GM10266 (cell line): Measurements from ENCODE around the gene AP3S2.

Experiments
- DNase-seq: peaks from one replicate; pipeline ENCODE4 v3.0.0; 2012; ENCODE audit errors: extremely low spot score
- TF ChIP-seq, protein P1 (sequence below): IDR thresholded peaks from 2 replicates; pipeline ENCODE4 v1.5.1; 2012; ENCODE audit warnings: mild to moderate bottlenecking, low read depth; ENCODE audit not compliant: control insufficient read depth, insufficient read depth; ENCODE audit errors: missing control alignments

AP3S2 gene

DNA sequence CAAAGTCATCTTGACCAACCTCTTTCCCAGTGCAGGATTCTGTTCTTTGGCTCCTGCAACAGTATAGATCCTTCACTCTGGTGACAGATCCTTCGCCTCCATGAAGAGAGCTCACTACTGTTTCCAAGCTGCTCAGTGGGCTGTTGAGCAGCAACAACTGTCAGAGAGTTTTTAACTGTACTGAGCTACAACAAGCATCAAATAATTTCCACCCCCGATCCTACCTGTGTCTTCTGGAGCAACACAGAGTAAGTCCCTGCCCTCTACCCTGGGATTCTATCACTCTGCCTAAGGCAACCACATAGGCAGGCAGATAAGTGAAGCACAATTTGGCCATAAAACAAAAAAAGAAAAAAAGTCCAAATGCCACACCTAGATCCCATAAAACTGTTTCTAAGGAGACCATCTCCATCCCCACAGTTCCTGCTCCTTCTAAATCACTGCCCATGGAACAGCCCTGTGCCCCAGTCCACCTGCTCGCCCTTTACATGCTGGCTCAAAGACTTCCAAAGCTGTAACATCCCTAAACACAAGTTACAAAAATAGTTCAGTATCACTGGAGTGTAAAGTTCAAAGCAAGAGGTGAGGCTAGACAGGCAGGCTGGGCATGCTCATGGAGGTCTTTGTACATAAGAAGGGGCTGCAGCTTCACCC, 41.3 kb downstream of the AP3S2 start:
- TF ChIP-seq, protein P1, sequence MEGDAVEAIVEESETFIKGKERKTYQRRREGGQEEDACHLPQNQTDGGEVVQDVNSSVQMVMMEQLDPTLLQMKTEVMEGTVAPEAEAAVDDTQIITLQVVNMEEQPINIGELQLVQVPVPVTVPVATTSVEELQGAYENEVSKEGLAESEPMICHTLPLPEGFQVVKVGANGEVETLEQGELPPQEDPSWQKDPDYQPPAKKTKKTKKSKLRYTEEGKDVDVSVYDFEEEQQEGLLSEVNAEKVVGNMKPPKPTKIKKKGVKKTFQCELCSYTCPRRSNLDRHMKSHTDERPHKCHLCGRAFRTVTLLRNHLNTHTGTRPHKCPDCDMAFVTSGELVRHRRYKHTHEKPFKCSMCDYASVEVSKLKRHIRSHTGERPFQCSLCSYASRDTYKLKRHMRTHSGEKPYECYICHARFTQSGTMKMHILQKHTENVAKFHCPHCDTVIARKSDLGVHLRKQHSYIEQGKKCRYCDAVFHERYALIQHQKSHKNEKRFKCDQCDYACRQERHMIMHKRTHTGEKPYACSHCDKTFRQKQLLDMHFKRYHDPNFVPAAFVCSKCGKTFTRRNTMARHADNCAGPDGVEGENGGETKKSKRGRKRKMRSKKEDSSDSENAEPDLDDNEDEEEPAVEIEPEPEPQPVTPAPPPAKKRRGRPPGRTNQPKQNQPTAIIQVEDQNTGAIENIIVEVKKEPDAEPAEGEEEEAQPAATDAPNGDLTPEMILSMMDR: no peak

DNA sequence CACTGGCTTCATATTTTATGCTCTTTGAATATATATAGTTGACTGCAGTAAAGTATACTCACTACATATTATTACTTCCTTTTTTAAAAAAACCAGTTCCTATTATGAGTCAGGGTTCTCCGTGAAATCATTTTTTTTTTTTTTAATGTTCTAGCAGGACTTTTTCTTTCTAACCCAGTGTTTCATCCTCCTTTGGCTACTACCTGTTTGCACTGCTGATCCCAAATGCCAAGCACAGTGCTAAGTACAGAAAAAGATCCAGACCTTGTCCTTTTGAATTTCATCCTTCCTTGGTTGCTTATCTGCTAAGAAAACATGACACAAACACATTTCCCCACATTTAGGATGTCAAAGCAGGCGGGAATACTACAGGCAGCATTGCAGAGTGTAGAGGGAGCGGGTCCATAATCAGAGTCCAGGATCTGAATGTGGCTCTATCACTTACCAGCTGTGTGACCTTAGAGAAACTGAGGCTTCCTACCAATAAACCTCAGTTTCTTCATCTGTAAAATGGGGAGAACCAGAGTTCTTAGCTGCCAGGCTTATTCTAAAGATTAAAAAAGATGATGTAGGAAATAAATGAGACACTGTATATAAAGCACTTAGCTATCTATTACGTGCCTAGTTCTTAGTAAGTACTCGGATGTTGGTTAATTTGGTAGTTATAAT, 42.0 kb downstream of the AP3S2 start:
- TF ChIP-seq, protein P1: no peak
- DNase-seq: peak; percentile 56

More for the DNA sequence above, 41.3 kb downstream of the AP3S2 start:
- DNase-seq: no peak

DNA sequence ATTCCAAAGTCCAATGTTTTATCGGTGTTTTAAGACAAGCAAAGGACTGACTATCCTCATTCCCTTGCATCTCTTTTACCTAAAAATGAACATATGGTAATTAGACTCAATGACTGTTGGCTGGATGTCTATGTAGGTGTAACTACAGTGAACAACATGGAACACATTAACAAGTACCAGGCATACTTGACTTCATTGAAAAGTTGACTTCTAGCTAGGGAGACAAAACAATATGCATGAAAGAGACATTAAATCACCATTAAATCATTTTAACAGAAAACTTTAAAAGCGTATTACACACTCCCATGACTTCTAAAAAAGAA, 44.9 kb downstream of the AP3S2 start:
- no peak for DNase-seq
- TF ChIP-seq, protein P1: no peak

GRCh38 chr15:89847101-89847500, 46.7 kb downstream of the AP3S2 start:
- TF ChIP-seq, protein P1: no peak
- DNase-seq: no peak

- TF ChIP-seq, protein P1: no peak
- DNase-seq: no peak
Measured at GRCh38 chr15:89845305-89845893, 48.4 kb downstream of the AP3S2 start.

GRCh38 chr15:89841962-89842361, 51.8 kb downstream of the AP3S2 start:
- no peak for DNase-seq
- TF ChIP-seq, protein P1: no peak

DNA sequence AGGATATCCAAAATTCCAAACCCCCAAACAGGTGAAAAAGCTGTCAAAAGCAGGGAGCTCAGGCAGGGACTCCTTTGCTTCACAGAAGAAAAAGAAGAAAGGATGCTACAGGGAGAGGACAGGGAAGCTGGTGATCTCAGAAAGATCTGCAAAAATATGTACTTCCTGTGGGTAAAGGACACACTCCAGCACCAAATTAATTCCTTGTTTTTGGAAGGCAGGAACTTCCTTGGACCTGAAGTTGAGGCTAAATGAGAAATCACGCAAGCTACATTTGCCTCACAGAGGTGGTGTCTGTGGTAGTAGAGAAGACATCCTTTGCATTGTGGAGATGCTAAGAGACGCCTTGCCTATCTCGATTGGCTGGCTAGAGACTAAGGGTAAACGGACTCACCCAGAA, 52.5 kb downstream of the AP3S2 start:
- TF ChIP-seq, protein P1: no peak
- no peak for DNase-seq
